GM19395 (cell line): ENCODE results near the gene CLDN18.
A peak's percentile ranks its signal among the peaks of the same experiment; 100 is the strongest.

ENCODE experiments used
- ATAC-seq: cut with Tn5 transposase; IDR thresholded peaks from one replicate; pipeline ENCODE4 v1.9.1; 2021; ENCODE audit warnings: mild to moderate bottlenecking, moderate library complexity; ENCODE audit not compliant: unreplicated experiment

The CLDN18 gene

GRCh38 chr3:138009476-138010272 is at the start of gene CLDN18:
Gene CLDN18, plus strand, starts transcription at chr3:138010165. Its CDS starts 61 bp downstream, at chr3:138010226.
- no peak for ATAC-seq

- no peak for ATAC-seq
Observed at GRCh38 chr3:137962251-137962650, 47.7 kb upstream of the CLDN18 start.

- no peak for ATAC-seq
Observed at GRCh38 chr3:137963463-137963862, 46.5 kb upstream of the CLDN18 start.

DNA sequence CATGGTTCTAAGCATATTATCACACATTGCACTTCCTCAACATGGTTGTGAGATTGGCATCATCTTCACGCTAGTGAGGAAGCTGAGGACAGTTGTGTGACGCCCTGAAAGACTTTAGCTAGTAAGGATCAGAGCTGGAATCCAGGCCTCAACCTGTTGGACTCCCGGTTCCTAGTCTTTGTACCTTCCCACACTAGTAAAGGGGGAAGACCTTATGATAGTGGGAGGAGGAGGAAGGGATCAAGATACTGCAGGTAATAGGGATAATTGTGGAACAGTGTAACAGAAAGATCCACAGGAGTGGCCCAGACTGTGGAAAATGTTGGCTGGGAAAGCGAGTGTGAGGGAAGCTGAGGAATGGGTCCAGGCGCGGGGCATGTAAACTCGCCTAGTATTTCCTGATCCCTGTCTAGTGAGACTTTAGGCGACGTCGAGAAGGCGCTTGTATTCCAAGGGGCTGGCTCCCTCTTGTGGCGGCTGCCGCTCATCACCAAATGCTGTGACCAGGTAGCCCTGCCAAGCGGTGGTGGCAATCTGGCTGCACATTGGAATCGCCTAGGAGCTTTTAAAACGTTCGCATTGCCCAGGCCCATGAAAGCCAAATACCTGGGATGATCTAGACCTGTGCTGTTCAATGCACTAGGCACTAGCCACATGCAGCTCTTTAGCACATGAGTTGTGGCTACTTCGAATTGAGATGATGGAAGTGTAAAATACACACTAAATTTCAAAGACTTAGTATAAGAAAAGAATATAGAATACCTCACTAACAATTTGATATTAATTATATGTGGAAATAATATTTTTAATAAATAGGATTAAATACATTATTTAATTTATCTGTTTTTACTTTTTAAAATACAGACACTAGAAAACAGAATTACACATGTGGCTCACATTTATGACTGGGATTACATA is 38.8 kb upstream of the CLDN18 start:
- ATAC-seq: peak; percentile 99

GRCh38 chr3:137972396-137972795 is 37.6 kb upstream of the CLDN18 start:
- ATAC-seq: no peak

DNA sequence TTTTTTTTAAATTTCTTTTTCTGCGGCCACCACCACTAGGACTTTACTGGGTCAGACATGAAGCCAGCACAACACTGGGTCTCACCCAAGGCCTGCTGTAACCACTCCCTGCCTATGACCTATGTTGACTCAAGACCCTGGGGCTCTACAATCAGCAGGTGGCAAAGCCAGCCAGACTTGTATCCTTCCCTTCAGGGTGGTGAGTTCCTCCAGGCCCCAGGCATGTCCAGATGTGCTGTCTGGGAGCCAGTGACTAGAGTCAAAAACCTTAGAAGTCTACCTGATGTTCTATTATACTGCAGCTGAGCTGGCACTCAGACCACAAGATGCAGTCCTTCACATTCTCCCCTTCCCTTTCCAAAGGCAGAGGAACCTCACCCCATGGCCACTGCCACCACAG is 31.6 kb upstream of the CLDN18 start:
- no peak for ATAC-seq

GRCh38 chr3:137987723-137988122 is 22.2 kb upstream of the CLDN18 start:
- ATAC-seq: peak; percentile 34

- peak; percentile 89 for ATAC-seq
Observed at GRCh38 chr3:137988152-137988551, 21.8 kb upstream of the CLDN18 start.

DNA sequence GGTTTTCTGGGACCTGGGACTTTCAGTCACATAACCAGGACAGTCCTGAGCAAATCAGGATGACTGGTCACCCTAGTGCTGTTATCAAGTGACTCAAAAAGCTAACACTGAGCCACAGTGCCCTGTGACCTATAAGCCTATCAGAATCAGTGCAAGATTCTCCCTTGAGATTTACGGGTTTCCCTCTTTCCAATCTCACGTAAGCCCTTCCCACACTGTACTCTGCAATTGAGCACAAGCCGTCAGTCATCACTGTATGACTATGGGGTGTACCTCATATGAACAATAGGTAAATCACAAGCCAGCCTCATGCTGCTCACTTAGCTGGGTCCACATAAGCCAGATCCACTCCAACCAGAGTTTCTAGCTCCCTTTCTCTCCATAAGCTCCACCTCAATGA is 21.0 kb upstream of the CLDN18 start:
- ATAC-seq: peak; percentile 61

GRCh38 chr3:137990427-137990826 is 19.5 kb upstream of the CLDN18 start:
- ATAC-seq: no peak

DNA sequence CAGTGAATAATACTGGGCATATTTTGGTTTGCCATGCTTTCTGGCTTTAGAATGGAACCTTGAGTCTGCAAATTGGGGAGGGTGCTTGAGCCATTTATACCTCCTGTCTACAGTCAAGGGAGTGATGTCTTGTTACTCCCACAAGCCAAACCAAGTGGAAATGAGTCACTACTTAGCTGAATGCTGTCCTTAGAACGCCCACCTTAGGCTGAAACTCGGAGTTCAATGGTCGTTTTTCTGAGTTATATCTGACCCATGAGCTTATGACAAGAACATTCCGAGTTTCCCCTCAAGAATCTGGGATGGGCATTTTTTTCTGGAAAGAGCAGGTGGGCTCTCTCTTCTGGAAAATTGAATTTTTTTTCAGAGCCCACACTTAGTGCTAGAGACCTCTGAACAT is 17.4 kb upstream of the CLDN18 start:
- no peak for ATAC-seq

- ATAC-seq: no peak
Observed at GRCh38 chr3:137998121-137999042, 11.6 kb upstream of the CLDN18 start.

GRCh38 chr3:138003069-138003468 is 6.9 kb upstream of the CLDN18 start:
- no peak for ATAC-seq

GRCh38 chr3:138005627-138006026 is 4.3 kb upstream of the CLDN18 start:
- ATAC-seq: no peak

DNA sequence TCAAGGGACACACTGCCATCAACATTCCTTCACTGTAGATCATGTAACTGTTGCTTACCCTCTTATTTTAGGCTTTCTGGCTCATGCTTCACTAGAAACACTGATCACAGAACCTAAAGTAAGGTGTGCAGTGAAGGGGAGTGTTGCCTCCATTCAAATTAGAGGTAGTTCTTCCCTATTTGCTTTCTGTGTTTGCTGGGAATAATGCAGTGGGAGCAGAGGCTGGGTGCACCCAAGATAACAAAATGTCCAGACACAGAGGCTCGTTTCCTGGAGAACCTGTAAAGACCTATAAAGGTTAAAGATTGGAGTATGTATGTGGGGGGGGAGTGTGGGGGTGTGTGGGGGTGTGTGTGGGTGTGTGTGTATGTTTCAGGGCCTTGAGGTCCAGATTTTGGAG is 2.1 kb upstream of the CLDN18 start:
- ATAC-seq: no peak

DNA sequence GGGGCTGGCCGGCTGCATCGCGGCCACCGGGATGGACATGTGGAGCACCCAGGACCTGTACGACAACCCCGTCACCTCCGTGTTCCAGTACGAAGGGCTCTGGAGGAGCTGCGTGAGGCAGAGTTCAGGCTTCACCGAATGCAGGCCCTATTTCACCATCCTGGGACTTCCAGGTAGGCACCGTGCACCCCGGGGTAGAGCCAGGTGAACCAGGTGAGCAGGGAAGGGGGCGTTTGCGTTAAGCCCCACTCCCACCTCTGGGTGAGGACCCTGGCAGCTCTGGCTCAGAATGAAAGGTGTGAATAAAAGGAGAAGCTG is 267 bp downstream of the CLDN18 start:
- no peak for ATAC-seq

DNA sequence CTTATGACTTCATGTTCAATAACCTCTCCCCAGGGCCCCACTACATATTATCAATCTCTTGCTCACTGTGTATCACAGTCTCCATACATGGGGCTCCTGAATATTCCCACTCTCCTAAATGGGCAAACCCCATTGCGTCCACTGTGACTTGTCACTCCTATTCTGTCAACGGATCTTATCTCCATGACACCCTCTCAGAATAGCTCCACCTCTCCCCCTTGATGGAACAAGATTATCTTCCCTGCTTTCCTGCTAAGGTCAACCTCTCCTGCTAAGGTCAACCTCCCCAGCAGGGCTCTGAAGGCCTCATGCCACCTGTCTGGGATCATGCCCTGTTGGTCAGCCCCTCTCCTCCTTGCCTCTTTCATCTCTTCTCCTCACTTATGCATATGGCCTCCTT is 1.8 kb downstream of the CLDN18 start:
- no peak for ATAC-seq

DNA sequence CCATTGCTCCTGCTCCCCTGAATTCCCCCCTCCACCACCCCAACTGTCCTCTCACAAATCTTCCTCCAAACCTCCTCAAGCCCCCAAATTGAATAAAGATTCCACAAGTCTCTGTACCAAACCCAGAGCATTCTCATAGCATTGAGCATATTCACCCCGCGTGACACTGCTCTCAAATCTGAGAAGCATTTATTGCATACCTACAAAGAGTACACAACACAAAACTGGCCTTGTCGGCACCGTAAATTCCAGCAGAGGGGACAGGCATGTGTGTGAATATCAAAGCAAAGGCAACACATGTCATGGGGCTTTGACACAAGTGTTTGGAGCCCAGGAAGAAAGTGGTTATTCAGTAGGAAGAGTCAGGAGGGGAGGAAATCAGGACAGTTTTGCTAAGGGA is 2.6 kb downstream of the CLDN18 start:
- ATAC-seq: no peak

- no peak for ATAC-seq
Observed at GRCh38 chr3:138016065-138016464, 6.1 kb downstream of the CLDN18 start.

- no peak for ATAC-seq
Observed at GRCh38 chr3:138019281-138020069, 9.5 kb downstream of the CLDN18 start.
